Mucosa of gallbladder (tissue), 1 donor: ENCODE measurements around the gene HUS1B. TPM values are rescaled to one million over a fixed set of nuclear protein-coding genes. Genes with fewer than 3 reads are reported as not detected.
"Not testable (repeated sequence)": the region's sequence is repeated elsewhere in the genome, so short reads cannot be mapped to it uniquely, and the experiment has no call there.

ENCODE experiments used
- DNase-seq: peaks from one replicate; pipeline ENCODE4 v3.0.0-alpha.2; 2020; ENCODE audit warnings: low spot score
- total RNA-seq: library from RNA; stranded (reverse); gene quantifications from one replicate; pipeline ENCODE4 v1.2.1, GENCODE V29; 2021
- donor health status: DM: no; HTN: no; CAD: no.

HUS1B gene
- total RNA-seq, result 0.46 TPM

DNA sequence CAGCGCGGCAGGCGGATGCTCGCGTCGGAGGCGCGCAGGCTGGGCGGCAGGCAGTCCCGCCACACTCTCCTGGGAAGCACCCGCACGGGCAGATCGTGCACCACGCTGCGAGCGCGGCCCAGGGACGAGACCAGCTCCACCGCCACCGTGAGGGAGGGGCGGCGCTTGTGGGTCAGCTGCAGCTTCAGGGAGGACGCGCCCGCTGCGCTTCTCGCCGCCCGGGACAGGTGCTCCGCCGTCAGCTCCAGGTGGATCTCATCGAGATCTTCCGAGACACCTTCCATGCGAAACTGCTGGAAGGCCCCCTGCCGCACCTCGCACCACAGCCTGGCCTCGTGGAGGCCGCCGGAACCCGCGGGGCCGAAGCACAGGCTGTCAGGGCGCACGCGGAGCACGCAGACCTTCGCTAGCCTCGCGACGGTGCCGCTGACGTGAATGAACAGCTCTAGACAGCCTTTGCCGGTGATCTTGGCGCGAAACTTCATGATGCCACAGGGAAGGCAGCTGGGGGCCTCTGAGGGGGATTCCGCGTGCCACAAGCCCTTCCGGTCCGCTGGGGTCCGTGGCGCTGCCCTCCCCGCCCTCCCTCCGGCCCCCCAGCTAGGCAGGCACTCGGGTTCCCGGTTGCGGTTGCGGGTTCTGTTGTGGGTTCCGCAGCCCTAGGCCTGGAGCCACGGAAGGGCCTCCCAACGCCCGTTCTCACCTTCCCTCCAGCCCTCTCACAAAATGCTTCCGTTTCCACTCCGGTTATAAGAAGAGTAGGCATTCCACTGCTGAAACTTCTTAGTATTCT lies at the start of gene HUS1B:
TSS of gene HUS1B (minus strand) at position 641 of the 793 bp plus-strand sequence. CDS start at position 485, 156 bp downstream.
- DNase-seq, result no peak

DNA sequence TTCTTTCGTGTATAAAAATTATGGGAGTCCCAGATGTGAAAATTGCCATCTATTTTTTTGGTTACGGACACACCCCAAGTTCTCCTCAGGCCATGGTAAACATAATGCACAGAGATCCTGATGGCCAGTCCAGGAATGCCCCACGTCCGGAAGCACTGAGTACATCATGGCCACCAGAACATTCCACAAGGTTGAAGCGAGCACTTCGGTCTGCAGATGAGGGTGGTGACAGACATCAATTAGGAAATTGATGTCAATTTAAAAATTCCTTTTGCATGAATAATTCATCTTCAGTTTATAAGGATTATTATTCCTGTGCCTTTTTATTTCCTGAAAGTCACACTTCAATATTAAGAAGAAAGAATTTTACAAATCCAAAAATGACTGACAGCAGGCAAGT lies 49.2 kb upstream of the HUS1B start:
- DNase-seq, result no peak

DNA sequence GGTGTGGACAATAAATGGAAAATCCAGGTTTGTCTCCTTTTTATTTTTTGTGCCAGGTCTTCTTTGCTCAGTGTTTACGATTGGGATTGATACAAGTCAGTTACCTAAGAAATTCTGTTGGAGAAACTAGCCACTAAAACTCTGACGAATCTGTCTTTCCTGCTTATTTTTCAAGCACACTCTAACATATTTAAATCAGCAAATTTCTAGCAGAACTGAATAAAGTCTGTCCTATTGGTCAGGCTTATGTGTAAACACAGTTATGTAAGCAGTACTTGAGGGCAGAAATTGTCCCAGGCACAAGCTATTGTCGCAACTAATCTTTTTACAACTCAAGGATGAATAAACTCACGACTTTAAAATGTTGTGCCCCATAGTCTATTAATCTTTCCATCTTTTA lies 48.1 kb upstream of the HUS1B start:
- DNase-seq, result no peak

GRCh38 chr6:704046-704445 lies 47.1 kb upstream of the HUS1B start:
- DNase-seq, result no peak

DNA sequence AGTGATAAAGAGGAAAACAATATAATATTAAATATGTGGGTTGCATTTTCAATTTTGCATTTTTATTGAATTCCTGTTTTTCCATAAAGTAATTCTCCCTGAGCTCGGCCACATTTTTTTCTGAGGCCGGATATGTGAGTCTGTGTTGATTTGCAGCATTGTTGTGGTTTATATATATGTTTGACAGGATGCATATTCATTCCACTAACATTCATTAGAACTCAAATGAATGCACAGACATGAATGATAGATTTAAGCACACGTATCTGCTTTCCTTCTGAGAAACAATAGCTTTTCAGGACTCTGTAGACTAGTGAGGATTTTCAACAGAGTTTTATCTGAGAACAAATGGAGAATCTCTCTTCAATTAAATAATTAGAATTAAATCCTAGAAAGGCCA lies 46.7 kb upstream of the HUS1B start:
- DNase-seq, result no peak

DNA sequence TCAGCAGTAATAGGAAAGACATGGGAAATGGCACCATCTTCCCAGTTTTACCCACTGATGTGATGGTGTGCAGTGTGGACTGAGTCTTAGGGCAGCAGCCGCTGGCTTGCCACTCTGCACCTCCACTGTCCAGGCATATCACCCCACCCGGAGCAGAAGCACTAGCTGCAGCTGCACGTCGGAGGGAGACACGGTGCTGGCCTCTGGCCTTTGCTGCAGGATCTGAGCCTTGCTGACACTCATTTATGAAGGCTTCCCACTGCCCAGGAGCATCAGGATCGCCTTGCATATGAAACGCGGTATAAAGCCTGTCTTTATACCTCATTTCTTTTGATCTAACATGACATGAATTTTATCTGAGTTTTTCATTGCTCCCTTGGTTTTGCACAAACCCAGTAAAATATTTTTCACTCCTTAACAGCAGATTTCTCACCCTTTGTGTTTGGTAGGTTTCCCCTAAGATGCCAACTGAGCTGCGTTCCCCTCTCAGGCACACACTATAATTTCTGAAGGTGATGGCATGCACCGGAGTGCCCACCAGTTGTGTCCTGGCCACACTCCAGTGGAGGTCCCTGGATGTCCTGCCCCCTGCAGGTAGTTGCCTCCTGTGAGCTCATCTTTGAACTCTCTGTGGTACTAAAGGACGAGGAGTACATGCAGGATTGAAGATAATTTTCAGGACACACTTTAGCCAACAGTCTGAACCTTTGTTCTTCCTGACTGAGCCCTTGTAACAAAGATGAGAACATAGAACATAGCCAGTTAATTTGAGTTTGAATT lies 45.0 kb upstream of the HUS1B start:
- no peak for DNase-seq

GRCh38 chr6:701215-701614 lies 44.3 kb upstream of the HUS1B start:
- no peak for DNase-seq

DNA sequence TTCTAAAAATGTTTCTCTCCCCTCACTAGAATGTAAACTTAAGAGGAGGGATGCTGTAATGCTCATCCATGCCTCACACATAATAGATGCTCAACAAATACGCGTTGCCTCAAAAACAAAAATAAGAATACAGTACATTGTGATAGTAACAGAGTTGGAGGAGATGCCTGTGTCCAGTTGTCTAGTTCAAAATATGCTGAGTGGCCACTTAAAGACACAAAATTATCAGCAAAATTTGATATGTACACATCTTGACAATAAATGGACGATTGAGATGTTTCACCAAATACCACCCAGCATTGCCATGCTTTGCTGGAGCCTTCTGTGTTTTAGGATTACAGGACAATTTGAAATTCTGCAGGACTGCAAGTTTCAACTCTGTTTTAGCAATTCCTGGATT lies 43.6 kb upstream of the HUS1B start:
- no peak for DNase-seq

DNA sequence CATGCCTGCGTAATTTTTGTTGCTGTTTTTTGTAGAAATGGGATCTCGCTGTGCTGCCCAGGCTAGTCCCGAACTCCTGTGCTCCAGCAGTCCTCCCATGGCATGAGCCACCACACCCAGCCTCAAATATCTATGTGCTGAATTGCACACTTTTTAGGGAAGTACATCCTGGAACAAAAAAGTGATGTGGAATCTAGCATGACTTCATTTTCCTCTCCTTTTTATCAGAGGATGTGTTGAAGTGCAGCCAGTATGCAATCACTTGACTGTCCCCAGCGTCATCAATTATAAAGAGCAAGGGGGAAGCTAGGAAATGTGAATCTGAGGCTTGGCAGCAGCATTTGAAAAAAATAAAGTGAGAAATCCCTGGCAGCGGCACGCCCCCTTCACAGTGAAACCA lies 42.4 kb upstream of the HUS1B start:
- DNase-seq, result no peak

DNA sequence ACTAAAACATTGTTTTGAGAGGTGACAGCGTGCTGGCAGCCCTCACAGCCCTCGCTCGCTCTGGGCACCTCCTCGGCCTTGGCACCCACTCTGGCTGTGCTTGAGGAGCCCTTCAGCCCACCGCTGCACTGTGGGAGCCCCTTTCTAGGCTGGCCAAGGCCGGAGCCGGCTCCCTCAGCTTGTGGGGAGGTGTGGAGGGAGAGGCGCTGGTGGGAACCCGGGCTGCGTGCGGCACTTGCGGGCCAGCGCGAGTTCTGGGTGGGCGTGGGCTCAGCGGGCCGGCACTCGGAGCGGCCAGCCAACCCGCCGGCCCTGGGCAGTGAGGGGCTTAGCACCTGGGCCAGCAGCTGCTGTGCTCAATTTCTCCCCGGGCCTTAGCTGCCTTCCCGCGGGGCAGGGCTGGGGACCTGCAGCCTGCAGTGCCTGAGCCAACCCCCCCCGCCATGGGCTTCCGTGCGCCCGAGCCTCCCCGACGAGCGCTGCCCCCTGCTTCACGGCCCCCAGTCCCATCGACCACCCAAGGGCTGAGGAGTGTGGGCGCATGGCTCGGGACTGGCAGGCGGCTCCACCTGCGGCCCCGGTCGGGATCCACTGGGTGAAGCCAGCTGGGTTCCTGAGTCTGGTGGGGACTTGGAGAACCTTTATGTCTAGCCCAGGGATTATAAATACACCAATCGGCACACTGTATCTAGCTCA lies 37.7 kb upstream of the HUS1B start:
- DNase-seq, result not testable (repeated sequence)

GRCh38 chr6:693723-694009 lies 36.8 kb upstream of the HUS1B start:
- no peak for DNase-seq

GRCh38 chr6:692858-693722 lies 36.2 kb upstream of the HUS1B start, which contains the start of gene EXOC2:
EXOC2 (minus strand) TSS chr6:693139; CDS start chr6:637818, 55,321 bp downstream.
- peak; percentile 83 for DNase-seq

GRCh38 chr6:692356-692851 lies 35.5 kb upstream of the HUS1B start:
- DNase-seq, result peak; percentile 21

- no peak for DNase-seq
Measured at GRCh38 chr6:689223-689622, 32.3 kb upstream of the HUS1B start.

DNA sequence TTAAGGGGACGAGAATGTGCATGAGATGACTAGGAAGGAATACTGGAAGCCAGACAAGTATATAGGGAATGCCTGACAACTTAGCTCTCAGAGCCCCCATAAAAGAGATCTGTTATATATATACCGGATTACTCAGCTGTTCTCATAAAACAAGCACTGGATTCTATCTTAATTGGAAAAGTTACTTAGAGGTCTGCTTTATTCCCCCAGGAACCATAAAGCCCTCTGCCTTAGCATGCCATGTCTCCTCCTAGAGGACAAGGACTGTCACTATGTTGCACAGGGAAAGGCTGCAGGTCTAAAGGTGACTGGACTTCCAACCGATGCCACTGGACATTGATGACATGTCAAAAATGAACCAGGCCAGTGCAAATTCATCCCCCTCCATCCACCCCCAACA lies 29.6 kb upstream of the HUS1B start:
- no peak for DNase-seq

DNA sequence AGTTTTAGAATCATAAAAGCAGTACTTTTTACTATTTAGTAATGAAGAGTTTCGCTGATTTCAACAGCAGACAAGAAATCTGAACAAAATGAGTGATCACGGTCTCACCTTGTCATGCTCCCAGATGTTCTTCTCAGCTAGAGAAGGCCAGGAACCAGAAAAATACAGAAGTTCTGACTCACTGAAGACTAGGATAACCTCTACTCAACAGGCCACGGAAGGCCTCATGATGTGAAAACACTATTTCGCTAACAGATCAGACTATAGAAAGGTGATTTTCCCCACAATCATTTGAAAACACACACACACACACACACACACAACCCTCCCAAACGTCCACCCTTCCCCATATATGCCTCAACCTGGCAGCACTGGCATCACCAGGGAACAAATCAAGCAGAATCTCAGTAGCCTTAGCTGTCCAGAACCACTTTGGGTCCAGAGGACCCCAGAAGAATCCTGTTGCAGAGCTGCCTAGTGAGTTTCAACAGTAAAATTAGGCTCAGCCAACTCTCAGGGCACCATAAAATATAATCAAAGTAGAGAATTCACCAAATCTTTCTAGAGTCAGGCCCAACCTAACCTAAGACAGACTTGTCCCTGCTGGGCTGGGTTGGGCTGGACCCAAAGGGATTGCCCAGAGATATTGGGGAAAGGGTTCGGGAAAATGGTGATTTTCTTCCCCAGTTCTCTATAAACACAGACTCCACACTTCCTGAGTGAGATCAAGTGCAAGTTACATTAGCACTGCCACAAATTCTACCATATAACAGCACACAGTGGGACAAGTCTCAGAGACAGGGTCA lies 28.1 kb upstream of the HUS1B start:
- no peak for DNase-seq

- DNase-seq, result no peak
Measured at GRCh38 chr6:683742-684440, 27.0 kb upstream of the HUS1B start.

DNA sequence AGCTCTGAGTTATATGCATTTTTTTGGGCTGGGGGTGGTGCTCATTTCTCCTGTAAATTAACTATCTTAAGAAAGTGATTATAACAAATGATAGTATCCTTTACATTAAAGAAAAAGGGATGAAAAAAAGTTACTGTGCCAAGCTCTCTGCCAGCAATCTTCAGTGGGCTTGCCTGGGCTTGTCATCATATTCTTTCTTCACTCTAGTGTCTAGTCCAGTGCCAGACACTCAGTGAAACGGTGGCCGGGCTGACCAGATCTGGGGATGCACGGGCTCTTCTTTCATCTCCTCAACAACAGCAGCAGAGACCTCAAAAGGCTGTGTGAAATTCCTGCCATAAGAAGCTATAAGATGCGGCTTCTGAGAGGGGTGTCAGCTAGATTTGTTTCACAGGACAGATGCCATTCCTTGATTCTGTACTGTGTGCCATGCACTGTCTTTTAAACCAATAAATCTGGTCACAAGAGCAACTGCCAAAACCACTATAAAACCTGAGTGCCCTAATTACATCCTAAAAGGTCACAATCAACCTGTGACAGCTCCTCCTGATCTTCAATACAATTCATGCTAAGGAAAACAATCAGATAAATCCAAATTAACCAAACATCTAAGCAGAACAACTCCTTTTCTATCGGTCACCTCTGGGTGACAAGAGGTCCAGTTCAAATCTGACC lies 23.9 kb upstream of the HUS1B start:
- DNase-seq, result no peak

GRCh38 chr6:680251-680650 lies 23.4 kb upstream of the HUS1B start:
- no peak for DNase-seq
